ENCODE measurements around the gene ANTXR1.
"Not testable (repeated sequence)": the region's sequence is repeated elsewhere in the genome, so short reads cannot be mapped to it uniquely, and the experiment has no call there.

ANTXR1 gene

GRCh38 chr2:69169655-69170389 is 156.8 kb downstream of the ANTXR1 start:
- Histone ChIP-seq H3K4me3 (ENCODE audit: low read length) (no peak overlapping the region), H3K36me3 (ENCODE audit: insufficient read depth, low read length) (peaks cover 46% of the 10 kb centered on the region), H3K27me3 (ENCODE audit: control insufficient read depth, insufficient read depth, low read length) (no peaks in the 10 kb centered on the region), H3K9me3 (replicated peaks; ENCODE audit: low read length) (no peaks in the 10 kb centered on the region), H3K4me1 (ENCODE audit: control insufficient read depth, insufficient read depth, low read length) (peaks cover 66% of the 10 kb centered on the region), H3K4me2 (ENCODE audit: low read length) (no peak overlapping the region), H3K9ac (ENCODE audit: low read depth, low read length) (peak overlapping the region; percentile 40)

- no peak overlapping the region for H3K4me3 ChIP-seq (ENCODE audit: low read length)
- peaks cover 74% of the 10 kb centered on the region for H3K4me1 ChIP-seq (ENCODE audit: control insufficient read depth, insufficient read depth, low read length)
These were observed 157.7 kb downstream of the ANTXR1 start for GRCh38 chr2:69170661-69171060.

DNA sequence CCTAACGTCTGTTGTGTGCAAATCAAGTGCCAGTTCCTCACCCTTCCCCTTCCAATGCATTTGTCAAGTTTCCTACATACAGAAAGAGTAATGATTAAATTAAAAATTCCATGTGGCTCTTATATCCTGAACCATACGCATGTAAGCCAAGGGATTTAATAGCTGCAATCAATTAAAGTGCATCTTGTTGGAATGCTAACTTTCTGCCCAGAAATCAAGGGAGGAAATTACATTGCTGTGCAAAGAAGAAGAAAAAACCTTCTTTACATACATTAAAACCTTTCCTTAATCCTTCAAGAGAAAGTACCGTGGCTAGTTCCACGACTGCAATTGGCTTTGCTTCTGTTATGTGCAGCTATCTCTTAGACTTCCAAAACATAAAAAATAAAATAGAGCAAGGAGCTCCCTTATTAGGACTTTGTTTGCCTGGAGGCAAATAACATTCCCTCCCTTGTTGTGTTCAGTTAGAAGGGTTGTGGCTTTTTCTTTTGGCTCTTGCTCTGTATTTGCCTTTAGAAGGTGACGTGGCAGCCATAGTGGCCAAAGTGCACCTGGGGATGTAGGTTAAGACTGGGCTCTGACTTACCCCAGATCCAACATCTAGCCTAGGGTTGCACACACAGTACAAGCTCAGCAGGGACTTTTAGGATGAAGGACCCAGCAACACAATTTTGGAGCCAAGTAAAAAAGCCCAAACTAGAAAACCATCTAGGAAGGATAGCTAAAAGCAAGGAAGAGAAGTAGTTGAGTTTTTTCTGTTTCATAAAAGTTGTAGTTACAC is 158.3 kb downstream of the ANTXR1 start:
- H3K9ac ChIP-seq (ENCODE audit: low read depth, low read length), result no peak overlapping the region
- peaks cover 32% of the 10 kb centered on the region for H3K36me3 ChIP-seq (ENCODE audit: insufficient read depth, low read length)
- H3K4me3 ChIP-seq (ENCODE audit: low read length), result no peak overlapping the region
- no peak overlapping the region for H3K4me2 ChIP-seq (ENCODE audit: low read length)
- H3K4me1 ChIP-seq (ENCODE audit: control insufficient read depth, insufficient read depth, low read length), result peaks cover 80% of the 10 kb centered on the region
- H3K27me3 ChIP-seq (ENCODE audit: control insufficient read depth, insufficient read depth, low read length), result no peaks in the 10 kb centered on the region
- H3K9me3 ChIP-seq (replicated peaks; ENCODE audit: low read length), result no peaks in the 10 kb centered on the region

More at GRCh38 chr2:69170661-69171060, 157.7 kb downstream of the ANTXR1 start:
- H3K9ac ChIP-seq (ENCODE audit: low read depth, low read length), result peak overlapping the region; percentile 40
- H3K27me3 ChIP-seq (ENCODE audit: control insufficient read depth, insufficient read depth, low read length), result no peaks in the 10 kb centered on the region
- no peaks in the 10 kb centered on the region for H3K9me3 ChIP-seq (replicated peaks; ENCODE audit: low read length)
- H3K36me3 ChIP-seq (ENCODE audit: insufficient read depth, low read length), result peaks cover 38% of the 10 kb centered on the region
- no peak overlapping the region for H3K4me2 ChIP-seq (ENCODE audit: low read length)

- Histone ChIP-seq H3K36me3 (ENCODE audit: insufficient read depth, low read length) (peaks cover 25% of the 10 kb centered on the region), H3K4me2 (ENCODE audit: low read length) (no peak overlapping the region), H3K4me1 (ENCODE audit: control insufficient read depth, insufficient read depth, low read length) (peaks cover 83% of the 10 kb centered on the region), H3K9ac (ENCODE audit: low read depth, low read length) (no peak overlapping the region), H3K9me3 (replicated peaks; ENCODE audit: low read length) (no peaks in the 10 kb centered on the region), H3K27me3 (ENCODE audit: control insufficient read depth, insufficient read depth, low read length) (no peaks in the 10 kb centered on the region), H3K4me3 (ENCODE audit: low read length) (no peak overlapping the region)
These were observed 159.0 kb downstream of the ANTXR1 start for GRCh38 chr2:69171897-69172525.

DNA sequence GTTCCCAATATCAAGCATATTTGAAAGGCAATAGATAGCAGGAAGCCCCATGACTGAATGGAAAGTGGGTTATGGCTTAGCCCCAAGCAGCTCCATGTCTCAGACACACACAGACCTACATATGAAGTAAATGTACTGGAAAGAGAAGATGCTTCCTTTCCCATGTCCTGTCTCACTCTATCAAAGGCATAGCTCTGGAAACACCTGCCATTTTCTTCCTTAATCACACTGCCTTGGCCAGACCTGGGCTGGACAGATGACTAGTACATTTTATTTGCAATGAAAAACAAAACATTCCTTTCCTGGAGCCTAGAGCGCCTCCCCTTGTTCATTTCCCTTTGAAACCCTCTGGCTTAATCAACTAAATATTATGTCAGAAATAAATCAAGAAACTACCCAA is 160.7 kb downstream of the ANTXR1 start:
- Histone ChIP-seq H3K4me1 (ENCODE audit: control insufficient read depth, insufficient read depth, low read length) (peaks cover 82% of the 10 kb centered on the region), H3K4me2 (ENCODE audit: low read length) (no peak overlapping the region), H3K4me3 (ENCODE audit: low read length) (no peak overlapping the region), H3K9ac (ENCODE audit: low read depth, low read length) (peak overlapping the region; percentile 41), H3K9me3 (replicated peaks; ENCODE audit: low read length) (no peaks in the 10 kb centered on the region), H3K36me3 (ENCODE audit: insufficient read depth, low read length) (peaks cover 21% of the 10 kb centered on the region), H3K27me3 (ENCODE audit: control insufficient read depth, insufficient read depth, low read length) (no peaks in the 10 kb centered on the region)

- Histone ChIP-seq H3K9ac (ENCODE audit: low read depth, low read length) (peak overlapping the region; percentile 41), H3K4me1 (ENCODE audit: control insufficient read depth, insufficient read depth, low read length) (peaks cover 77% of the 10 kb centered on the region), H3K36me3 (ENCODE audit: insufficient read depth, low read length) (peaks cover 26% of the 10 kb centered on the region)
- H3K4me3 ChIP-seq (ENCODE audit: low read length); H3K4me2 ChIP-seq (ENCODE audit: low read length); H3K27me3 ChIP-seq (ENCODE audit: control insufficient read depth, insufficient read depth, low read length); H3K9me3 ChIP-seq (replicated peaks; ENCODE audit: low read length): not testable (repeated sequence)
These were observed 161.2 kb downstream of the ANTXR1 start for GRCh38 chr2:69174211-69174610.

DNA sequence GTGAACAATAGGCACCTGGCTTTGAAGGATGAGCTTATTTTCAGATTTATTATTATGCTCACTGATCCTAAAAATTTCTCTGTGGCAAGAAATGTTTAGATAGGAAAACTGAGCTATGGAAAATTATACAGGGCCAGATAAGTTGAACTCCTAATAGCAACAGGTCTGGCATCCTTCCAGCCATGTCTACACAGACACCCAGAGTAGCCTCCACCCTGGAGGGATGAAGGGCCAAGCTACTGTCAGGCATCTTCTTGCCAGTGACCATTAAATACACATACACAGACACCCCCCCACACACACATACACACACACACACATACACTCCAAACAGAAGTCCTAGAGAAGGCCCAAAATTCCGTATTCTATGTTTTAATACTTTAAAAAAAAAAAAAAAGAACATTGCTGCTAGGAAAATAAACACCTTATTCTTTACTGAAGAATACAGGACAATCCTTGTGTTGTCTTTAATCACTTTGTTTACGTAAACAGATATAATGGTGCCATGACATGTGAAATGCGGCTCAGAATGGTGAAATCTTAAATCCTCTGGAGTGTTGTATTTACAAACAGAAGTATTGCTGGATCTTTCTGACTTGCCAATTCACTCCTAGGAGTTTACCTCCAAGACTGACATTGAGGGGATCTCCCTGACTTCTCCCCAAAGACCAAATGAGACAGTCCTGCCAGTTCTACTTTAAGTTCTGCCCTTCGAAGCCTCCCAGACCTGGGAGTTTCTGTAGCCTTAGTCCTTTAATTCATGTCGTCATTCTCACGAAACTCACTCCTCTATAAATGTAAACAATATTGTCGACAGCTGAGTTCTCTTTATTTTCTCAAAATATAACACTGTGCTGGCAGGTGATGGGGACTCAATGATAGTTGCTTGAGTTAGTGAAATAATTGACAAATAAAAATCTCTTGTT is 163.1 kb downstream of the ANTXR1 start:
- Histone ChIP-seq H3K4me2 (ENCODE audit: low read length) (no peak overlapping the region), H3K9me3 (replicated peaks; ENCODE audit: low read length) (no peaks in the 10 kb centered on the region), H3K36me3 (ENCODE audit: insufficient read depth, low read length) (peaks cover 20% of the 10 kb centered on the region), H3K4me1 (ENCODE audit: control insufficient read depth, insufficient read depth, low read length) (peaks cover 59% of the 10 kb centered on the region), H3K9ac (ENCODE audit: low read depth, low read length) (peak overlapping the region; percentile 91), H3K27me3 (ENCODE audit: control insufficient read depth, insufficient read depth, low read length) (no peaks in the 10 kb centered on the region), H3K4me3 (ENCODE audit: low read length) (no peak overlapping the region)

DNA sequence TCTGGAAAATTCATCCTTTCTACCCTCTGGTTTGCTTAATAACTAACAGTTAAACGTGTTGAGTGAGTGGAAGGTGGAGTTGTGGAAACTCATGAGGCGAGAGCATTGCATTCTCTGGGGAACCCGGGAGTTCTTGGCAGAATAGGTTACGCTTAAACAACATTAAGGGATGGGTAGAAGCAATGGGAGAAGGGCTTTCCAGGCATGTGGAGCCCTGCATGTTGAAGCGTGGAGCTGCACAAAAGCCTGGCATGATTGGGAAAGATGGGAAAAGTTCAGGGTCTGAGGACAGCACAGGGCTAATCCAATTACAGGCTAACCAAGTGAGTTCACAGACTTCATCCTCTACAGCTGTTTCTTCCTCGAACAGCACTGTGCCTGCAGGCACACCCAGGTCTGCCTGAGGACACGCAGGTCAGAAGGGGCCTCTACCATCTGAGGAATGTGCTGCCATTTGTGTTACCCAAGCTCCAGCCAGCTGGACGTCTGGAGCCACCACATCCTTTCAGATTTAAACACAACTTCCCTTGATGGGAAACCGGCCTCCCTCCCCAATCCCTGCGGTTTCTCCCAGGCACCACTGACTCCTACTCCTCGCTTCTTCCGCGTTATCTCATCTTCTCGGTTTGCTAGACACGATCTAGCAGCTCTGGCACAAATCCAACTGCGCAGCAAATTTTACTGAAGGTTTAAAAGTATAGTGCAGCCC is 164.2 kb downstream of the ANTXR1 start:
- peaks cover 54% of the 10 kb centered on the region for H3K4me1 ChIP-seq (ENCODE audit: control insufficient read depth, insufficient read depth, low read length)
- peaks cover 25% of the 10 kb centered on the region for H3K36me3 ChIP-seq (ENCODE audit: insufficient read depth, low read length)
- H3K9ac ChIP-seq (ENCODE audit: low read depth, low read length), result peak overlapping the region; percentile 91
- H3K4me2 ChIP-seq (ENCODE audit: low read length), result peak overlapping the region; percentile 56
- H3K27me3 ChIP-seq (ENCODE audit: control insufficient read depth, insufficient read depth, low read length), result no peaks in the 10 kb centered on the region
- H3K9me3 ChIP-seq (replicated peaks; ENCODE audit: low read length), result no peaks in the 10 kb centered on the region
- H3K4me3 ChIP-seq (ENCODE audit: low read length), result no peak overlapping the region

DNA sequence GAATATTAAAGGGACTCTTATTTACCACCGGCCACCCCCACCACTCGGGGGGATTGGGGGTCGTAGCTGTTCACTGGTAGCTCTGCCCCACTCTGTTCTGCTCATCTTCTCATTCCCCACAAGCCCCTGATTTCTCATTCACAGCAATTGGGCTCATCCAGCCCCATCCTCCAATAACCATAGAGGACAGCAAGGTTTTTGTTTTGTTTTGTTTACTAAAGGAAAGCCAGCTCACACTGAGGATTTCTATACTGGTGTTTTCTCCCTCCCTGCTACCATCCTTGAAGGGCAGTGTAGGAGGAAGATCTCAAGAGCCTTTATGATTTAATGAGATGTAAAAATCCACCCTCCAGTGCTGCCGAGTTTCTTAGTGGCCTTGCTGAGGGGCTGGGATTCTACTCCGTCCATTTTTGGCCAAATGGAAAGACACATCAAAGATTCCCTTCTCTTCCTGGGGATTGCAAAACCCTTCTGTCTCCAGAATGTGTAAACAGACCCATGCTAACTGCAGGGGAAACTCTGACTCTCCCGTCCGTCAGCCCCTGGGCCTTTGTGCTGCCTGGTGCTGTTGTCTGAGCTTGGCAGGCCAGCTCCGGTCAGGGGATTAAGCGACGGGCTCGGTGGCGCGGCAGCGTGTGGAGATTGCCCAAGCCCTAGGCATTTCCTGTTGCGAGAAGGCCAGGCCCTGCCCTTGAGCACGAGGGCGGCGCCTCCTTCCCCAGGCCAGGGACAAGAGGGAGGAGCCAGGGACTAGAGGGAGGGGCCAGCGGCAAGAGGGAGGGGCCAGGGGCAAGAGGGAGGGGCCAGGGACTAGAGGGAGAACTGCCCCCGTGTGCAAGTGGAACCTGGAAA is 165.0 kb downstream of the ANTXR1 start:
- Histone ChIP-seq H3K4me2 (ENCODE audit: low read length) (peak overlapping the region; percentile 56), H3K9ac (ENCODE audit: low read depth, low read length) (peak overlapping the region; percentile 91), H3K27me3 (ENCODE audit: control insufficient read depth, insufficient read depth, low read length) (no peaks in the 10 kb centered on the region), H3K9me3 (replicated peaks; ENCODE audit: low read length) (no peaks in the 10 kb centered on the region), H3K4me3 (ENCODE audit: low read length) (peak overlapping the region; percentile 14), H3K36me3 (ENCODE audit: insufficient read depth, low read length) (peaks cover 33% of the 10 kb centered on the region), H3K4me1 (ENCODE audit: control insufficient read depth, insufficient read depth, low read length) (peaks cover 51% of the 10 kb centered on the region)

DNA sequence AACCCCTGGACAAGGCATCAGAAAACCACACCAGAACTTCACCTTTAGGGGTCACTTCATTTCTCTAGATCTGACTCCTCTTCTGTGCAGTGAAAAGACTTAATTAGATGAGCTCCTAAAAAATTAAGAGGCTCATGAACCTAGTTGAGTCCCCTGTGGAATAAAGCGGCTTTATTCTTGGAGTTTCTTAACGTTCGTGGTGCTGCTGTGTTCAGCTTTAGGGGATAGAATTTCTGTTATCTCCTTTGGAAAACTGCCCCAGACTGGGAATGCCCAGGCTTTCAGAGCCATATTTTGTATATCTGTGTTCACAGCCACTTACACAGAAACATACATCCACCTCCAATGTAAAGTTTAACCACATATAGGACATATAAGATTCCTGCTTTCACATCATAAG is 165.8 kb downstream of the ANTXR1 start:
- Histone ChIP-seq H3K9me3 (replicated peaks; ENCODE audit: low read length) (no peaks in the 10 kb centered on the region), H3K36me3 (ENCODE audit: insufficient read depth, low read length) (peaks cover 32% of the 10 kb centered on the region), H3K9ac (ENCODE audit: low read depth, low read length) (peak overlapping the region; percentile 91), H3K27me3 (ENCODE audit: control insufficient read depth, insufficient read depth, low read length) (no peaks in the 10 kb centered on the region), H3K4me3 (ENCODE audit: low read length) (no peak overlapping the region), H3K4me2 (ENCODE audit: low read length) (no peak overlapping the region), H3K4me1 (ENCODE audit: control insufficient read depth, insufficient read depth, low read length) (peaks cover 50% of the 10 kb centered on the region)

Data from skeletal muscle satellite cell (primary cell).